Activated CD4-positive, alpha-beta T cell treated with anti-CD3 and anti-CD28 coated beads, Interleukin-2, amount 50 U/mL, for 48 hours (primary cell): ENCODE measurements around the gene EPHA5.

Experiments used
- DNase-seq, 2 experiments: peaks; one replicate each; pipeline ENCODE4 v3.0.0-alpha.2; 2020

EPHA5 gene

DNA sequence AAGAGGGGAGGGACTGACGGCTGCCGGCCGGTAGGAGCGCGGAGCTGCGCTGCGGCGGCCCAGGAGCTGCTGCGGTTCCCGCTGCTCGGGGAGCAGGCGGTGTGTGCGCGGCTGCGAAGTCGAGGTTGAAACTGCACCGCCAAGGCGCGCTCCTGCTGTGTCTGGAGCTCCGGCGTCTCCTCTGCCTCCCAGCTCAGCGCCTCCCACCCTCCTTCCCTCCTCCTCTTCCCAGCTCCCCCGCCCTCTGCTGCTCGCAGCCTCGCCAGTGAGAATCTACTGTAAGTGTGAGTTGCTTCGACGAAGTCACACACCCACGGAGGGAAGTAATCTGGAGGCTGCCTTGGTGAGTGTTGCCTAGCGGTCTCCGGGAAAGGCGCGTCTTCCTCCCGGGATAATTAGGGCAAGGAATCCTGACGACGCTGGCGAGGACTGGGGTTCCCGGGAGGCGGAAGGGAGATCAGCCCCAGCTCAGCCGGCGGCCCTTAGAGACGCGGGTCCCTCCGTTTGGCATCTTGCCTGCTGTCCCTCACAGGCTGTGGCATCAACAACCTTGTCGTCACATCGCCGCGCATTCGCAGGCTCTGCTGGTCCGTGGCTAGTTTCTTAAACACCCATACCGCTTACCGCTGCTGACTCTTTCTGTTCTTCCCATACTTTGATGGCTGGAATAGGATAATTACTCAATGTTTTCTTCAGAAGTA lies at the start of gene EPHA5:
Gene EPHA5 (minus strand): TSS at position 159 of the 701 bp plus-strand sequence. CDS start 747 bp downstream, outside the sequence.
- DNase-seq: no peak

DNA sequence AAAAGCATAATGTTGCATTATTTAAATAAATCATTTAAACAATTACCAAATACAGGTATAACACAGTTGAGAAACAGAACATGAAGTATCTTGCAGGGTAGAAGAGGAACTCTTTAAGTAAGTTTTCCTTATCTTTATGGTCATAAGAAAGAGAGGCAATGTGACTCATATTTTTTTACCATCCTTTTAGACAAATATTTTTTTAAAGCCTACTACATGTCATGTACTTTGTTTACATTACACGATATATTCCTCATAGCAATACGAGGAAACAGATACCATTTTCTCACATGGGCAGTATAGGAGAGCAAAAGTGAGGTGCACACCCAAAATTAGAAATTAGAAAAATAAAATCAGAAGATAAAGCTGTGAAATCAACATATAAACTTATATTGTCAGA lies 49.3 kb upstream of the EPHA5 start:
- DNase-seq: no peak

DNA sequence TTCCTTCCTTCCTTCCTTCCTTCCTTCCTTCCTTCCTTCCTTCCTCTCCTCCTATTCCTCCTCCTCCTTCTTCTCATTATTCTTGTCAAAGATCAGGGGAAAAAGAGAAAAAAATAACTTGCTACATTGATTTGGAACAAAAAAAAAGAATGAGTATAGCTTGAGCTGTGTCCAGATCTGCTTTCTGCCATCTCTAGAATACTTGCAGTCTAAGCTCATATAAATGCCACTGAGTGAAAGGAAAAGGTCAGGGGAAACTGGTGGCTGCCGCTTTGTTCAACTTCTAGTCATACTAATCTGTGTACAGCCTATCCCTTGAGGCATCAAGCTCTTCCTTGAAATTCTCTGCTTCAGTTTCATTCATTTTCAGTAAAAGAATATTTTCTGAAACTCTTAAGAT lies 28.3 kb upstream of the EPHA5 start:
- DNase-seq: no peak

DNA sequence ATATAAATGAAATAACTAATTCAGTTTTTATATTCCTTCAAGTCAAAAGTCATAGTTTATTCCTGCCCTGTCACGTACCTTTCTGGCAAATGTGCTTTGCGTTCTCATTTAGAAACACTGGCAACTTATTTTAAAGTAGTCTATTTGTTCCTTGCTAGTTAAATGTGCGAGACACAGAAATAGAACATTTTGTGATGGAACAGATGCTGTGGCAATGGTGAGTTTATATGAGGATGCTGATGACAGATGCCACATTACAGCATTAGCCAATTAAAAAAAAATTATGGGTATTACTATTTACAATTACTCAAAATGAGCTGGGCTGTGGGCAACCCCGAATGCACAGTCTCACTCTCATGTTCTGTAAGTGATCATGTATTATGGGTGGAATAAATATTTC lies 26.1 kb upstream of the EPHA5 start:
- no peak for DNase-seq

DNA sequence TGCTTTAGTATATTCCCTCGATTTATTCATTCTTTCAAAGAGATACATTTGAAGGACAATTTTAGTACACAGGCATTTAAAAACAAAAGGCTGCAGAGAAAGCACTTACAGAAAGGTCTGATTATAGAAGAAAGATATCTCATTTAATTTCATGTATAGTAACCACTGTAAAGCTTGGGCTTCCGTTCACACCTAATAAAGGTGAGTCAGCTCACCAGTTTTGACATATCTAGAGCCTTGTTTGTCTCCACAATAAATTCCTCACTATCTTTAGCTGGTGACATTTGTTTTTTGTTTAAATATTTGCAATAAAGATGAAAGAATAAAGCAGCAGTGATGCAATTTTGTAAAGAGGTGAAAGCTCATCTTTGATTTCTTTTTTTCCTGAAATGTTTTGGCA lies 1.1 kb upstream of the EPHA5 start:
- no peak for DNase-seq

DNA sequence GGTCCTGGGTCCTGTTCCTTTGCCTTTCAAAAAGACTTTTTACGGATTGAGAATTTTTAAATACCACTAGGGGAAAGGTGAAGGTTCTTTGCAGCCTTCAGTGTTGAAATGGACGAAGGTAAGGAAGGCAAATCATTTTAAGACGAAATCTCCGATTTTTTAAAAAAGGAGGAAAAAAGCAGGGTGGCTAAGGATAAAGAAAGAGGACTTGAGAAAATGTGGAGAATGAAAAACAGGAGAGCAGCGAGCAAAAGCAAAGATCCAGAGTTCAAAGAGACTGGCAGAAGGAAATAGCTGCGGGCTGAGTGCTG lies 314 bp downstream of the EPHA5 start:
- no peak for DNase-seq

DNA sequence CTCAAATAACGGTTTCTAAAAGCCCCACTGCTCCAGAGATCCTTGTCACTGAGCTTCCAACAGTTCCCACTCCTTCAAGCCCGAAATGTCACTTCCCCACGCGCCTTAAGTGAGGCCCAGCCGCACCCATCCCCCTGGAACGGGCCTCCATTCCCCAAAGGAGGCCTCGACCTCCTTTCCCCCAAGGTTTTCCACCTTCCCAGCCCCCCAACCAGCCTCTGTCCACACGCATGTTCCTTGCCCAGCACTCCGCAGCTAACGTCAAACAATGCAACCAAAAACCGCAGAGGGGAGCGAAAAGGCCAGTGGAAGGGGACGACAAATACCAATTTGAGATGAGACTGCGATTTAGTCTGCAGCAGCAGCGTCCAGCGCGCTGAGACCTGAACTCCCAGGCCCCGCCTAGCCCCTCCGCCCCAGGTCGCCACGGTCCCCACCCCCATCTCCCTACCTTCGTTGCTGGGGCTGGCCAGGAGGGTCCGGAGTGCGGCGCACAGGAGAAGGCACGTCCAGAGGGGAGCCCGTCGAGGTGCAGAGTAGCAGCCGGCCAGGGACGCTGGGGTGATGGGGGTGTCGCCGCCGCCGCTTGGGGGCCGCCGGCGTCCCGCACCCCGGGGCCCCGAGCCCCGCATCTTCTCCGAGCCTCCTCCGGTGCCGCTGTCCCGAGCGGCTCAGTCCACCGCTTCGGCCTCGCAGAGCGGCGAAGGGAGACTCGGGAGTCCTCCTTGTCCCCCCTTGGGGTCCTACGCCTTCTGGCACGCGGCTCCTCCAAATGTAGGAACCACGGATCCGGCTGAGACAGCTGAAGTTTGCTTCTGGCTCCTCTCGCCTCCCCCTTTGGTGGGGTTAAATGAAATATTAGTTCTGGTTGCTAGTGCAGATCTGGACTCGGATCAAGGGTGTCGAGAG lies 924 bp downstream of the EPHA5 start:
- DNase-seq: no peak

DNA sequence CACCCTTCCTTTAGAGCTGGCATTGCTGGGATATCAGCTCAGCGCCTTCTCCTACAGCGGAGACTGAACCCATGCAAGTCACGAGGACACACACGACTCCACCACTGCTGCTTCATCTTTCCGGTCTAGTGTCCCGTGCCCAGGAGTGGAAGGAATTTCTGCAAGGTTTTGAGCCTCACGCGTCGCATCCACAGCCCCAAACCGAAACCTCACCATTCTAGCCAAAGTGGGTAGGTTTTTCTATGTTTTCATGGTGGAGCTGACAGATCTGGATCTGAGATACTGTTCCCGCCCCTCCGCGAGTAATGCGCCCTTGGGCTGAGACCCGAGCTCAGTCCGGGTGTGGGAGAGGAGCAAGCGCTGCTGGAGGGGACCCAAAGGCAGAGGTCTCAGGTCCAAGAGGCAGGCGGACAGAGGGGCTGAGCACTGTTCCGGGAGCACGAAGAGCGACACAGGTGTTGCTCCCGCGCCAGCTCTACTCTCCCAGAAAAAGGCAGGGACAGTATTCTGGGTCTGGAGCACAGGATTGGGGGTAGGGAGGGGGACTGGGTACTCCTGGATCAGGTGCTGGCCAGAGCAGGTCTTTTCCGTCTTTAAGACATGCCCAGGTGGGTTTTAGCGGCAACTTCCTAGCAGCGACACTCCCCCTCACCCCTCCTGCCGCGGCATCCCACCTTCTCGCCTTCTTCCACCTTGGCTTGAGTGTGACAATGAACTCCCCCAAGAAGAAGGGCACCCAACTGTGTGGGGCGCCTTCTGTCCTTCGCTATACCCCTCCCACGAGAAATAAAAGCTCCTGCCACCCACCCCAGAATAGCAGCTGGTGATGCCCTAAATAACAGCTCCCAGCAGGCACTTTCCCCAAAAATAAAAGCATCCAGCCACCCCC lies 1.8 kb downstream of the EPHA5 start:
- DNase-seq: no peak

DNA sequence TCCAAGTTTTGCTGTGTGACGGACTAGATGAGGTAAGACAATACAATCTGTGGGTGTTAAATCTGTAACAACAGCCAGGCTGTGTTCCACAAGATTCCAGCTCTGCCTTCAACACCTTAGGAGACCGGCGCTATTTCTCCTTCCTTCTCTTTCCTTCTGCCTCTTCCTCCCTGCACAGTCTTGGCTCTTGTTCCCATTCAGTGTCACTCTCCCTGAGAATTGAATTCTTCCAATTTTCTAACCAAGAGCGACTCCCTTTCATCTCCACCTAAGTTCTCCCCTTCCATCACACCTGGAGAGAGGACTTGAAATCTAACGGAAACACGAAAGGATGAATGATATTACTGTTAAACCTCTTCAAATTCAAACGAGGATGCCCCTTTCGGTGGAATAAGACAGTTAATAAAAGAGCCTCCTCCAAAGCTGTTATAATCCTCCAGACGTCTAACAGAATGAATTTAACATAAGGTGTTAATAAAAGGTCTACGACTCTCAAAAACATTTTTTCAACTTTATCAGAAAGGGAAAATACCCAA lies 2.7 kb downstream of the EPHA5 start:
- DNase-seq: no peak

DNA sequence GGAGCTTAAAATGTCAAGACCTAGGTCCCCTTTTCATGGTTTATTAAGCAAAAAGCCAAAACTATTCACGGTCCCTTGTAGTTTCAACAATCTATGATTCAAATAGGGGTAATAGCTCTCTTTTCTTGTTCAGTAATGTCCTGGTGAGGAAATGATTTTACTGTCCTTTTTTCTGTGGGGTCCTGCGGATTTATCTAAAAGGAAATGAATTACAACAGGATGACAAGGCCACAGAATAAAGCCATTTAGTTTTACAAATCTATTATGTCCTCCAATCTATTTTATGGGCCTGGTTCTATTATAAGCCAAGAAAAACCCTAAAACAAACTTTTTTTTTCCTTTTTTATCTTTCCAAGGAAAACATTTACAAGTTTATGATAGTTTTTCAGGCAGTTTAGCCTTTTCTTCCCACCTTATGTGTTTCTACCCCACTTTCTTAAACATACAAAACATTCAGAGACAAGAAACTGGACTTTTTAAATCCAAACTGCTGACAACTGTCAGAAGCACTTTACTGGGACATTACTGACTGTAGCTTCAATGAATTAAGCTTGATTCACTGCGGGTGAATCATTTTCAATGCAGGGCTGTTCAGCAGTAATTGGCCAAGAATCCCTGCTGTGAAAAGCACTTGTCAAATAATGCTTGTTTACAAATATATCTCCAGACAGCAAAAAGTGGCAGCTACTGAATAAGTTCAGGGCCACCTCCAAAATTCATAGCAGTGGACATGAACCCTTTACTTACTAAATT lies 4.3 kb downstream of the EPHA5 start:
- no peak for DNase-seq

DNA sequence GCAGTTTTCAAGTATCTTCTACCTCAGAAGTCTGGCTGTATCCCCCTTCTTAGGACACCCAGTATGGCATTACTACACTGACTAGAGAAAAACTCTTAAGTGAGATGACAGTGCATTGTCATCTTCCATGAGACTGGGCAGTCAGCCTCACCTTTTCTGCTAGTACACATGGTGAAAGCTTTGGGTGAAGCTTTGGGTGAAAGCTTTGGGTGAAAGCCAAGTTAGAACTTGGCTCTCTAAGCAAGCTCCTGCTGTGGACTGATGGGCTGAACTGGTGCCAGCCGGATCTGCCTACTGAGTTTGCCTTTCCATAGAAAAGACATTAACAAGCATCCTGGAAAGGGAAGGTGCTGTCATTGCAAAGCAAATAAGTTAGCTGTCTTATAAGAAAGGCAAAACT lies 8.8 kb downstream of the EPHA5 start:
- no peak for DNase-seq

DNA sequence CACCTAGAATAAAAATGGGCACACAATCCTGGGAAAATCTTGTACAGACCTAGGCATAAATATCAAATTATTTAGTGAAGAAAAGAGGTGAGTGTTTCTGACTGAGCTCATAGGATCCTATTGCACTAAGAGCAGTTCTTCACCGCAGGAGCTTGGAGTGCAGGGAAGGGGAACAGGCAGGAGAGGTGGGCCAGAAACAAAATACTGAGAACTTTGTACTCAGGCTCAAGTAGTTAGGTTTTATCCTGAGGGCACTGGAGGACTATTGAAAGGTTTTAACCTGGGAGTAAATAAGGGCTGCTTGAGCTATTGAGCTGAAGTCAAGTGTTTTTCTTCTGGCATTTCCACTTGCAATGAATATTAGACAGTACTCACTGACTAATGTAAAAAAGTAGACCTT lies 12.2 kb downstream of the EPHA5 start:
- no peak for DNase-seq

DNA sequence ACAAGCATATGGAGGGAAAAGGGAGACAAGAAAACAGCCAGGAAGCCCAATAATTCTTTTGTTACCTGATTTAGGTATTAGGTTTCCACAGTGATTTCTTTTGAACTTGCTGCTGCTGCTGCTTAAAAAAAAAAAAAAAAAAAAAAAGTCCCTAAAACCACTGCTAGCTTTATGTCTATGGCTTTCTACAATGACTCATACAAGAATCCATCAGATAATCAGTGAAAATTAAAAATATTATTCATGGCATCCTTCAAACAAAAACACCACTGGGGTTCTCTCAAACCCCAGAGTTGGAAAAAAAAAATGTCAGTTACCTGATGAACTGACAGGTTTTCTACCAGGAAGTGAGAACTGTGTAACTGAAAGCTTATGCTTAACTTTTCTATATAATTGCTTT lies 14.3 kb downstream of the EPHA5 start:
- DNase-seq: no peak

DNA sequence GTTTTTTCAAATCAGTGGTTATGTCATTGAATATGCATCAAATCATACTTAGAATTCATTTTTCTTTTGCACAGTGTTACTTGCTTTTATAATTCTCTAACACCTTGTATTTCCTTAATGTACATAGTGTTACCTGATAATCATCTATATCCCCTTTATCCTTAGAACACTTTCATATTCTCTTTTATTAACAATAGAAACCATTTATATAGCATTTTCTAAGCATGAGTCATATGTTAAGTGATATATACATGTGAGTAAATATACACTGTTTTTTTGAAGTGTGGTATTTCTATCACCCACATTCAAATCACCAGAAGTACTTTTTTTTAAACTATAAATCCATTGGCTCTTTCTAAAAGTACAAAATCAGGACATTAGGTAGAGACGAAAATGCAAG lies 15.3 kb downstream of the EPHA5 start:
- no peak for DNase-seq

DNA sequence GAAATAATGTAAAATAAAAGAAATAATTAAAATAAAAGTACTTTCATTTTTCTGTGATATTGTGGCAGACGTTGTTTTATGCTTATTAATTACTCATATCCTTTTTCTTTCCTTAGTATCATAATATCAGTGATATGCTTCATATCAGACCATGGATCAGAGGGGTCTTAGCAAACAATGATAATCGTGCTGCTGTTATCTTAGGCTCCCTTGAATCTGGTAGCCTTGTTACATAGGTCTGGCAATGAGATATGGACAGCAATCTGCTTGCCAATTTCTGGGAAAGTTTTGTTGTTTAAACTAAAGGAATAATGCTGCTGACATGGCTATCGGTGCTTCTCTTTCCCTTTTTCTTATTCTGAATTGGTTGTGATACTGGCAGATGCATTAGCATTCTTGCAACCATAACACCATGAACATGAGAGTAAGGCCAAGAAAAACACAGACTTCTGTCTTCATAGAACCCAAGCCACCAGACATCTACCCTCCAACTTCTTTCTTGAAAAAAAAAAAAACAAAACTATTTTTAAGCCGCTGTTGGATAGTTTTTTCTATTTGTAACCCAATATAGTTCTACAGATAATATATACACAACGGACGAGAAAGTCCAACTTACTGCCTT lies 16.4 kb downstream of the EPHA5 start:
- no peak for DNase-seq

DNA sequence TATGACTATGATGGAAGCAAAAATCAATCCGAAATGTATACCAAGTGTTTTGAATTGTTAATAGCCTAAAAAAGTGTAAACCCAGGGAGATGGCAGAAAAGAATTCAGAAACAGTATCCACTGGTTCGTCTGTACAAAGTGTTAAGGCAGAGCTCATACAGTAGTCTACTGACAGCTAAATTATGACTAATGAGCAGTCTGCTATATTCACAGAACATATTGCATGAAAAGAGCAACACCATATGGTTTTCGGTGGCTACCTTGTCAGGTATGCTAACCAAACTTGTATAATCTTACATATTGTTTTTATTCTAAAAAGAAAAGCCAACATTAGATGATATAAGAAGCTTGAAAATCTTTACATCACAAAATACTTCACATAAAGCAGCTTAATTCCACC lies 18.5 kb downstream of the EPHA5 start:
- DNase-seq: no peak

DNA sequence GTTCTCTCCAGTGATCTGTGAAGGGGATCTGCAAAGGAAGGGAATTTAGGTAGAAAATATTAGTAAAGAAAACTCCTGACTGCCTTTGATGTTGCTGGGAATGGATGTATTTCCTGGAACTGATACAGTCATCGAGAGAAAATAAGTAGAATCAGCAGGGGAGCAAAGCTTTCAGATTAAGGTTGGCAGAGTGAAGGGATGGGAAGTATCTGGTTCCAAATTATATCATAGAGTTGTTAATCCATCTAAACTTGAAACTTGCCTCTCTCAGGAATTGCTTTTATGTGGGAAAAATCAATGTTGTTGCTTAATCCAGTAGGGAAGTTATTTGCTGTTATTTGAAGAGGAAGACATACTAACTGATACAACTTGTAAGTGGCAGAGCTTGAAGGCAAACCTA lies 19.3 kb downstream of the EPHA5 start:
- no peak for DNase-seq

DNA sequence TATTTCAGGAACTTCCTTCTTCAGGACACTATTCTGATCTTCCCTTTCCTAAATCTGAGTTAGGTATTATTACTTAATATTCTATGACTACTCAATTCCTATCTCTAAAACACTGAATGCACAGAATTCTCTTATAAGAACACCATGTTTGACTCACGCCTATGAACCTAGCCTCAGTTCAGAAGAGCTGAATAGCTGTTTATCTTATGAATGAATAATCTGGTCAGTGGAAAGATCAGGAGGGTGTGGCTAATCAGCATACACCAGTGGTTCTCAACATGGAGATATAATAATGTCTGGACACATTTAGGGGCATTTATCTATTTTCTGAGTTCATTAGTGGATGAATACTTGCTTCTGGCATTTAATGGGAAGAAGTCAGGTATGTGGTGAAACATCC lies 24.2 kb downstream of the EPHA5 start:
- no peak for DNase-seq

DNA sequence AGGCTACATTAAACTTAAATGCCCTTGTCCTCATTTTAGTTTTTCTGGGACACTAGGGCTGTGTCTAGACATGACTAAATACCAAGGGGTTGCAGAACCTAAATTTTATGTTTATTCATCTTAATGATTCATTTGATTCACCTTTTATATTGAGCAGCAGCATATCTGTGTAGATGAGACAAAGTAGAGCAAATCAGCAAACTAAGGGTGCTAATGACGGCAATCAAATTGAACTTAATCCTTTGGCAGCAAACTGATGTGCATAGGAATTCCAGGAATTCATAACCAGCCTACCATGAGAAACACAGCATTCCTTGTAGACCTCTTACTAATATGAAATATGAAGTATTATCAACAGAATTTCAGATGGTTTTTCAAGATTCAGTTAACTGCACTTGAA lies 25.1 kb downstream of the EPHA5 start:
- DNase-seq: no peak

DNA sequence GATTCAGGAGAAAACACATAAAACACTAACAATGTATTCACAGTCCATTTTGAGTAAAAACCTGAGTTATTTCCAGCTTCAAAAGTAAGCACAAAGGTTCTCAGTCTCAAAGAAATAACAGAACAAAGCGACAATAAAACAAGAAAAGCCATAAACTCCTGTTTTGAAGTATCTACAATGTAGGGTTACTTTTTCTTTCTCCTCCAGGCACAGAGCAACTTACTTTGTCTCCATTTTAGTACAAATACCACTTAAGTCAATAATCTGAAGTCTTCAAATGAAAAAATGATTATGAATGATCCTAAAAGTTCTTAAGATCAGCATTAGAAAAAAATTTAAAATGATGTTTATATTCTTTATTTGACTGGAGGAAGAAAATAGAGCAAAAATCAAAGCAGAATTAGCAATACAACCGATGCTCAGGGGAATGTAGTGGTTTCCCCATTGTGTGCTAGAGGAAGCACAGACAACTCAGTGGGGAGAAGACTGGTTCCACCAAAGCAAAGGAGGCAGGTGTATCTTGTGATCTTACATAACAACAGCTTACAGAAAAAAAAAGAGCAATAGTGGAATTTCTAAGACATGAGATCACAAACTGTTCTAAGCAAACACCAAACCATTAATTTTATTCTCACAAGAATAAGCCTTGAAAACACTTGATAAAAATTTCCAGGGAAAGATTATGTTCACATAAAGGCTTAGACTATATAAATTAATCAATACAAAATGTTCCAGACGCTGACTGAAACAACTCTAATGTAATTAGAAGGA lies 35.1 kb downstream of the EPHA5 start:
- no peak for DNase-seq

DNA sequence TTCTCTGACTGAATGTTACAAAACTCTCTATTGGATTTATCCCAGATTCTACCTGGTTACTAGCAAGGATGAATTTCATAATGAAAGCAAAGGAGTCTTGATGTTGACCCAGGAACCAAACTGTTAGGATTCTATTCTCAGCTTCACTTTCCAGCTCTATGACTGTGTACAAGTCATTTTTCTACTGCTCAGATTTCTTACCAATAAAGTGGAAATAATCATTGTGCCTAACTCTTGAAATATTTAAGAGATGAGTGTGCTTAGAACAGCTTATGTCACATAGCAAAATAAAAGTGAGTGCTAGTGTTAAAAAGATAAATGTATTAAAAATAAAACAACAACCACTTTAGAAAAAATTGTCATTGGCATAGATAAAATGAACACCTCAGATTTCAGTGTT lies 45.6 kb downstream of the EPHA5 start:
- no peak for DNase-seq
